HepG2 (cell line): Measurements from ENCODE around the gene ANGPTL7. TPM values are rescaled to one million over a fixed set of nuclear protein-coding genes. Genes with fewer than 3 reads are reported as not detected.
"Not testable (repeated sequence)": the region's sequence is repeated elsewhere in the genome, so short reads cannot be mapped to it uniquely, and the experiment has no call there.

Experiments used
- ATAC-seq: fragments of 200-7000 bp; cut with Tn5 transposase; 3 replicates; pipeline ENCODE4 v1.9.1; 2020; ENCODE audit warnings: mild to moderate bottlenecking, moderate library complexity
- BruUV-seq: library from RNA; stranded (reverse); fragments of 400-500 nt; replicated peaks from 2 replicates; lab custom pipeline; 2021; lab: Mats Ljungman, UMichigan
- CTCF ChIA-PET: fragments of 300-600 bp; formaldehyde crosslinking; extraction: SDS; loops from one replicate; lab custom pipeline; 2021; ENCODE audit warnings: low total read pairs, inconsistent platforms, low intra/inter-chr PET ratio; lab: Yijun Ruan, JAX
- POLR2A ChIA-PET: fragments of 350-600 bp; sonication (Branson Sonifier 250); formaldehyde crosslinking; loops from one replicate; lab custom pipeline; 2020; ENCODE audit warnings: antibody characterized with exemption, inconsistent platforms; lab: Yijun Ruan, JAX
- DNase-seq: peaks from one replicate; pipeline ENCODE4 v3.0.0-alpha.2; 2015; ENCODE audit warnings: low spot score
- FAIRE-seq: peaks from 3 replicates; lab custom pipeline; 2011; peaks lifted over from hg19 to GRCh38; lab: Jason Lieb, UNC
- H2AFZ ChIP-seq: one replicate; pipeline ENCODE4 v1.6.1; 2011; ENCODE audit warnings: low read length, inconsistent platforms
- H3K27ac ChIP-seq: fragments of 300-600 bp; 3 replicates; pipeline ENCODE4 v1.8.0; 2011; ENCODE audit warnings: mixed run types, mild to moderate bottlenecking, mixed read lengths, low read length, inconsistent platforms; ENCODE audit not compliant: insufficient read depth; ENCODE audit errors: extremely low read length
- H3K27me3 ChIP-seq, 2 experiments: fragments of 200-600 bp in 1 of 2; 2 replicates in 1 of 2; 3 replicates in 1 of 2; pipeline versions ENCODE4 v1.6.0 to v1.8.0; 2011; ENCODE audit warnings: low read length in 2 of 2, mild to moderate bottlenecking in 2 of 2, moderate library complexity in 2 of 2, inconsistent platforms in 1 of 2; ENCODE audit not compliant: insufficient read depth in 2 of 2, control insufficient read depth in 1 of 2
- H3K36me3 ChIP-seq, 2 experiments: fragments of 200-600 bp in 1 of 2; replicated peaks in 1 of 2; 2 replicates in 1 of 2; 3 replicates in 1 of 2; pipeline versions ENCODE4 v1.5.1 to v1.8.0; 2011; ENCODE audit warnings: low read length in 2 of 2, inconsistent platforms in 1 of 2; ENCODE audit not compliant: insufficient read depth in 2 of 2, control insufficient read depth in 1 of 2
- H3K4me1 ChIP-seq: 2 replicates; pipeline ENCODE4 v1.5.1; 2012; ENCODE audit warnings: low read length, inconsistent platforms; ENCODE audit not compliant: insufficient read depth
- H3K4me2 ChIP-seq: 2 replicates; pipeline ENCODE4 v1.6.0; 2011; ENCODE audit warnings: low read depth, low read length, inconsistent platforms
- H3K4me3 ChIP-seq, 3 experiments: fragments of 200-600 bp in 1 of 3; sonication (generic), shearing (Covaris generic) in 1 of 3; replicated peaks in 1 of 3; 2 replicates each; pipeline ENCODE4 v1.5.1; 2011 to 2016; ENCODE audit warnings: low read length in 3 of 3, inconsistent platforms in 2 of 3, low read depth in 2 of 3, mild to moderate bottlenecking in 2 of 3, control low read depth in 1 of 3, mixed read lengths in 1 of 3; ENCODE audit not compliant: insufficient read depth in 1 of 3
- H3K79me2 ChIP-seq: one replicate; pipeline ENCODE4 v1.6.1; 2011; ENCODE audit warnings: low read length, inconsistent platforms; ENCODE audit not compliant: insufficient read depth
- H3K9ac ChIP-seq: 2 replicates; pipeline ENCODE4 v1.6.0; 2011; ENCODE audit warnings: mild to moderate bottlenecking, low read depth, low read length, inconsistent platforms; ENCODE audit not compliant: insufficient read depth
- H3K9me3 ChIP-seq: 2 replicates; pipeline ENCODE4 v1.5.1; 2012; ENCODE audit warnings: mild to moderate bottlenecking, low read length
- H4K20me1 ChIP-seq: 2 replicates; pipeline ENCODE4 v1.6.0; 2011; ENCODE audit warnings: inconsistent platforms, mild to moderate bottlenecking, low read length, moderate library complexity; ENCODE audit not compliant: insufficient read depth
- CEBPG ChIP-seq: IDR thresholded peaks from 2 replicates; pipeline ENCODE4 v1.6.1; 2016
- KDM1A ChIP-seq: IDR thresholded peaks from 2 replicates; pipeline ENCODE4 v1.6.1; 2016; ENCODE audit warnings: missing compliant biosample characterization
- POGZ ChIP-seq: sonication (generic); formaldehyde crosslinking; IDR thresholded peaks from 2 replicates; pipeline ENCODE4 v1.4.0; 2020; ENCODE audit warnings: mild to moderate bottlenecking, missing genetic modification reagents
- ZMYM2 ChIP-seq: sonication (generic); formaldehyde crosslinking; IDR thresholded peaks from 2 replicates; pipeline ENCODE4 v1.8.0; 2022; ENCODE audit warnings: mild to moderate bottlenecking, missing genetic modification reagents
- ZMYM3 ChIP-seq: sonication (generic); formaldehyde crosslinking; IDR thresholded peaks from 2 replicates; pipeline ENCODE4 v1.5.1; 2020; ENCODE audit warnings: mild to moderate bottlenecking, missing genetic modification reagents
- ZNF121 ChIP-seq: sonication (generic); formaldehyde crosslinking; IDR thresholded peaks from 2 replicates; pipeline ENCODE4 v1.5.0; 2020; ENCODE audit warnings: mild to moderate bottlenecking, missing genetic modification reagents
- ZNF292 ChIP-seq: sonication (generic); formaldehyde crosslinking; IDR thresholded peaks from 2 replicates; pipeline ENCODE4 v1.8.1; 2022; ENCODE audit warnings: mild to moderate bottlenecking, low read depth, missing genetic modification reagents, borderline replicate concordance
- ZNF3 ChIP-seq: IDR thresholded peaks from 2 replicates; pipeline ENCODE4 v1.7.0; 2017; ENCODE audit warnings: inconsistent platforms
- WGBS: methylation state at CpG from one replicate; pipeline ENCODE4 v1.1.6; 2017; ENCODE audit warnings: low lambda C conversion rate; 5-methylcytosine and 5-hydroxymethylcytosine counted together
- in situ Hi-C: cut with HindIII; loops from 2 replicates; pipeline ENCODE4 v1.10.0; 2017; ENCODE audit warnings: low pct_unique_long_range_greater_than_20kb; ENCODE audit not compliant: extremely low pct_ligation_motif_present
- intact Hi-C: fragments of 100-400 bp; cut with micrococcal nuclease; formaldehyde crosslinking; loops from one replicate; pipeline ENCODE4 v1.10.0; 2022; ENCODE audit not compliant: unreplicated experiment
- polyA plus RNA-seq, 8 experiments: library from polyadenylated mRNA; depleted of rRNA in 3 of 8; stranded (reverse) in 7 of 8; unstranded in 1 of 8; fragments of >200 nt; fragmentation: Illumina TruSeq in 4 of 8; extraction: Trizol in 4 of 8; gene quantifications; 2 replicates each; pipeline versions ENCODE4 v1.2.1 to v1.2.3, GENCODE V29; 2011 to 2016; ENCODE audit warnings: low read depth in 4 of 8, missing spikeins in 1 of 8, mixed read lengths in 1 of 8; ENCODE audit not compliant: insufficient read depth in 1 of 8
- total RNA-seq, 5 experiments: library from RNA; depleted of rRNA; stranded (reverse); fragments of >200 nt; fragmentation: Illumina TruSeq; extraction: Trizol; gene quantifications; 2 replicates each; pipeline ENCODE4 v1.2.3, GENCODE V29; 2016; ENCODE audit warnings: low read depth in 1 of 5
- TF ChIP-seq, protein P1 (sequence below): sonication (generic); formaldehyde crosslinking; IDR thresholded peaks from 2 replicates; pipeline ENCODE4 v1.5.0; 2020; ENCODE audit warnings: mild to moderate bottlenecking, missing genetic modification reagents

The ANGPTL7 gene
- total and polyA plus RNA-seq, 2 of the 13 experiments (the other 11 are each of a cell fraction or from before 2014, with no cell fraction given): not detected

DNA sequence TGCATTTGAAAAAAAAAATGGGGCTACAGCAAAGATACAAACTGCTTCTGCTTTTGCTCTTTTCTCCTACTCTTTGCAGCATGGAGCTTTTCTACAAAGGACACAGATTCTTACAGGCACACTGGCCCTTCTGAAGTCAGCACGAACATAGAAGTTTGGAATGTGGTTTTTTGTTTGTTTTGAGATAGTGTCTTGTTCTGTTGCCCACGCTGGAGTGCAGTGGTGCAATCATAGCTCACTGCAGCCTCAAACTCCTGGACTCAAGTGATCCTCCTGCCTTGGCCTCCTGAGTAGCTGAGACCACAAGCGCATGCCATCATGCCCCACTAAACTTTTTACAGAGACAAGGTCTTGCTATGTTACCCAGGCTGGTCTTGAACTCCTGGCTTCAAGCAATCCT is 9.4 kb upstream of the ANGPTL7 start:
- POLR2A ChIA-PET: not testable (repeated sequence)
- 0 out of 2 replicates have a peak, but pooled peaks have one; percentile 22 for TF ChIP-seq POGZ
- TF ChIP-seq ZMYM3 (CRISPR knock-in tag): peak; percentile 92
- TF ChIP-seq, protein P1, sequence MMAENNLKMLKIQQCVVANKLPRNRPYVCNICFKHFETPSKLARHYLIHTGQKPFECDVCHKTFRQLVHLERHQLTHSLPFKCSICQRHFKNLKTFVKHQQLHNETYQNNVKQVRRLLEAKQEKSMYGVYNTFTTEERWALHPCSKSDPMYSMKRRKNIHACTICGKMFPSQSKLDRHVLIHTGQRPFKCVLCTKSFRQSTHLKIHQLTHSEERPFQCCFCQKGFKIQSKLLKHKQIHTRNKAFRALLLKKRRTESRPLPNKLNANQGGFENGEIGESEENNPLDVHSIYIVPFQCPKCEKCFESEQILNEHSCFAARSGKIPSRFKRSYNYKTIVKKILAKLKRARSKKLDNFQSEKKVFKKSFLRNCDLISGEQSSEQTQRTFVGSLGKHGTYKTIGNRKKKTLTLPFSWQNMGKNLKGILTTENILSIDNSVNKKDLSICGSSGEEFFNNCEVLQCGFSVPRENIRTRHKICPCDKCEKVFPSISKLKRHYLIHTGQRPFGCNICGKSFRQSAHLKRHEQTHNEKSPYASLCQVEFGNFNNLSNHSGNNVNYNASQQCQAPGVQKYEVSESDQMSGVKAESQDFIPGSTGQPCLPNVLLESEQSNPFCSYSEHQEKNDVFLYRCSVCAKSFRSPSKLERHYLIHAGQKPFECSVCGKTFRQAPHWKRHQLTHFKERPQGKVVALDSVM (CRISPR knock-in tag): peak; percentile 100
- 0 out of 2 replicates have a peak, but pooled peaks have one; percentile 23 for TF ChIP-seq CEBPG (CRISPR knock-in tag)
- peak; percentile 70 for TF ChIP-seq ZNF121 (CRISPR knock-in tag)
- 0 out of 2 replicates have a peak, but pooled peaks have one; percentile 28 for TF ChIP-seq ZNF292
- TF ChIP-seq ZMYM2: peak; percentile 49; the same call in 1 of the 2 replicates
- peak; percentile 92 for TF ChIP-seq ZNF3
- TF ChIP-seq KDM1A (CRISPR knock-in tag): peak; percentile 54; the same call in 1 of the 2 replicates
- TF ChIP-seq, all 625 proteins: peak for 9; not testable (repeated sequence) for 616
- H3K79me2 ChIP-seq, H3K27ac ChIP-seq, H2AFZ ChIP-seq, H3K9ac ChIP-seq, in situ Hi-C loops, intact Hi-C loops, H4K20me1 ChIP-seq, BruUV-seq, H3K4me1 ChIP-seq, H3K4me3 ChIP-seq, H3K9me3 ChIP-seq, H3K4me2 ChIP-seq, CTCF ChIA-PET, H3K27me3 ChIP-seq, FAIRE-seq: not testable (repeated sequence)
- H3K36me3 ChIP-seq: peaks cover 2 to 17% of the 10 kb centered on the region in 2 experiments; a peak in 3 of 5 replicates
- DNase-seq (peak; percentile 38), ATAC-seq (peak; percentile 50; the same call in 2 of the 3 replicates)
- WGBS: 45% methylated on average over 3 of the region's 3 CpGs
